HEK293 (cell line): ENCODE results near the gene KRT7.
"Not testable (repeated sequence)": the region's sequence is repeated elsewhere in the genome, so short reads cannot be mapped to it uniquely, and the experiment has no call there.

ENCODE experiments used
- CTCF ChIP-seq: fragments of 450-650 bp; formaldehyde crosslinking; IDR thresholded peaks from 2 replicates; pipeline ENCODE4 v1.5.1; 2016; ENCODE audit warnings: missing biosample characterization, missing genetic modification characterization
- YY1 ChIP-seq: fragments of 450-650 bp; formaldehyde crosslinking; IDR thresholded peaks from 2 replicates; pipeline ENCODE4 v1.5.1; 2018; ENCODE audit warnings: missing biosample characterization, missing genetic modification characterization
- ZBTB20 ChIP-seq: fragments of 450-650 bp; formaldehyde crosslinking; IDR thresholded peaks from 2 replicates; pipeline ENCODE4 v1.5.1; 2016; ENCODE audit warnings: missing biosample characterization, missing genetic modification characterization
- ZNF146 ChIP-seq: fragments of 450-650 bp; formaldehyde crosslinking; IDR thresholded peaks from 2 replicates; pipeline ENCODE4 v1.5.1; 2016; ENCODE audit warnings: missing biosample characterization, missing genetic modification characterization
- ZNF354C ChIP-seq: fragments of 450-650 bp; formaldehyde crosslinking; IDR thresholded peaks from 2 replicates; pipeline ENCODE4 v1.5.1; 2016; ENCODE audit warnings: missing biosample characterization, missing genetic modification characterization, low read depth, borderline replicate concordance
- ZNF792 ChIP-seq: fragments of 450-650 bp; formaldehyde crosslinking; IDR thresholded peaks from 2 replicates; pipeline ENCODE4 v1.5.1; 2016; ENCODE audit warnings: missing biosample characterization, missing genetic modification characterization
- TF ChIP-seq, protein P1 (sequence below): fragments of 450-650 bp; formaldehyde crosslinking; IDR thresholded peaks from 2 replicates; pipeline ENCODE4 v1.5.1; 2016; ENCODE audit warnings: missing biosample characterization, missing genetic modification characterization, borderline replicate concordance
- TF ChIP-seq, protein P2 (sequence below): fragments of 450-650 bp; formaldehyde crosslinking; IDR thresholded peaks from 2 replicates; pipeline ENCODE4 v1.5.1; 2016; ENCODE audit warnings: missing biosample characterization, missing genetic modification characterization, low read depth

- TF ChIP-seq ZBTB20; ZNF146 (tag by site-specific recombination); YY1 (tag by site-specific recombination); CTCF; ZNF792 (tag by site-specific recombination); ZNF354C (tag by site-specific recombination): not testable (repeated sequence)
- TF ChIP-seq, protein P1, sequence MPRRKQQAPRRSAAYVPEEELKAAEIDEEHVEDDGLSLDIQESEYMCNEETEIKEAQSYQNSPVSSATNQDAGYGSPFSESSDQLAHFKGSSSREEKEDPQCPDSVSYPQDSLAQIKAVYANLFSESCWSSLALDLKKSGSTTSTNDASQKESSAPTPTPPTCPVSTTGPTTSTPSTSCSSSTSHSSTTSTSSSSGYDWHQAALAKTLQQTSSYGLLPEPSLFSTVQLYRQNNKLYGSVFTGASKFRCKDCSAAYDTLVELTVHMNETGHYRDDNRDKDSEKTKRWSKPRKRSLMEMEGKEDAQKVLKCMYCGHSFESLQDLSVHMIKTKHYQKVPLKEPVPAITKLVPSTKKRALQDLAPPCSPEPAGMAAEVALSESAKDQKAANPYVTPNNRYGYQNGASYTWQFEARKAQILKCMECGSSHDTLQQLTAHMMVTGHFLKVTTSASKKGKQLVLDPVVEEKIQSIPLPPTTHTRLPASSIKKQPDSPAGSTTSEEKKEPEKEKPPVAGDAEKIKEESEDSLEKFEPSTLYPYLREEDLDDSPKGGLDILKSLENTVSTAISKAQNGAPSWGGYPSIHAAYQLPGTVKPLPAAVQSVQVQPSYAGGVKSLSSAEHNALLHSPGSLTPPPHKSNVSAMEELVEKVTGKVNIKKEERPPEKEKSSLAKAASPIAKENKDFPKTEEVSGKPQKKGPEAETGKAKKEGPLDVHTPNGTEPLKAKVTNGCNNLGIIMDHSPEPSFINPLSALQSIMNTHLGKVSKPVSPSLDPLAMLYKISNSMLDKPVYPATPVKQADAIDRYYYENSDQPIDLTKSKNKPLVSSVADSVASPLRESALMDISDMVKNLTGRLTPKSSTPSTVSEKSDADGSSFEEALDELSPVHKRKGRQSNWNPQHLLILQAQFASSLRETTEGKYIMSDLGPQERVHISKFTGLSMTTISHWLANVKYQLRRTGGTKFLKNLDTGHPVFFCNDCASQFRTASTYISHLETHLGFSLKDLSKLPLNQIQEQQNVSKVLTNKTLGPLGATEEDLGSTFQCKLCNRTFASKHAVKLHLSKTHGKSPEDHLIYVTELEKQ = not testable (repeated sequence)
- TF ChIP-seq, protein P2, sequence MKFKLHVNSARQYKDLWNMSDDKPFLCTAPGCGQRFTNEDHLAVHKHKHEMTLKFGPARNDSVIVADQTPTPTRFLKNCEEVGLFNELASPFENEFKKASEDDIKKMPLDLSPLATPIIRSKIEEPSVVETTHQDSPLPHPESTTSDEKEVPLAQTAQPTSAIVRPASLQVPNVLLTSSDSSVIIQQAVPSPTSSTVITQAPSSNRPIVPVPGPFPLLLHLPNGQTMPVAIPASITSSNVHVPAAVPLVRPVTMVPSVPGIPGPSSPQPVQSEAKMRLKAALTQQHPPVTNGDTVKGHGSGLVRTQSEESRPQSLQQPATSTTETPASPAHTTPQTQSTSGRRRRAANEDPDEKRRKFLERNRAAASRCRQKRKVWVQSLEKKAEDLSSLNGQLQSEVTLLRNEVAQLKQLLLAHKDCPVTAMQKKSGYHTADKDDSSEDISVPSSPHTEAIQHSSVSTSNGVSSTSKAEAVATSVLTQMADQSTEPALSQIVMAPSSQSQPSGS (tag by site-specific recombination) = not testable (repeated sequence)
Observed at GRCh38 chr12:52290483-52291134, 57.6 kb downstream of the KRT7 start.
